Liver (tissue), 3 donors: ENCODE measurements around the gene SMPD2.

Source experiments
- ATF3 ChIP-seq: IDR thresholded peaks from 2 replicates; pipeline ENCODE4 v1.6.1; 2016; ENCODE audit warnings: antibody characterized with exemption
- CTCF ChIP-seq: fragments of 150-350 bp; IDR thresholded peaks from 2 replicates; pipeline ENCODE4 v1.5.1; 2017; ENCODE audit warnings: improper control_type of control experiment, low read depth, low read length; ENCODE audit not compliant: missing input control
- GABPA ChIP-seq, 2 donors: IDR thresholded peaks in 1 of 2; conservative IDR thresholded peaks in 1 of 2; 2 replicates each; pipeline ENCODE4 v1.6.1; 2016; ENCODE audit warnings: antibody characterized with exemption in 2 of 2, mild to moderate bottlenecking in 1 of 2, moderate library complexity in 1 of 2
- JUND ChIP-seq, 2 donors: IDR thresholded peaks; 2 replicates each; pipeline ENCODE4 v1.6.1; 2016; ENCODE audit warnings: antibody characterized with exemption in 2 of 2
- MAX ChIP-seq: IDR thresholded peaks from 2 replicates; pipeline ENCODE4 v1.6.1; 2016; ENCODE audit warnings: antibody characterized with exemption
- REST ChIP-seq: IDR thresholded peaks from 2 replicates; pipeline ENCODE4 v1.6.1; 2016; ENCODE audit warnings: antibody characterized with exemption, mild to moderate bottlenecking
- TAF1 ChIP-seq: conservative IDR thresholded peaks from 2 replicates; pipeline ENCODE4 v1.6.1; 2016; ENCODE audit warnings: antibody characterized with exemption, mild to moderate bottlenecking
- donor health status: healthy.
- donor health status: healthy.

- TF ChIP-seq CTCF (no peak), REST (no peak), TAF1 (no peak), MAX (no peak), JUND (IDR thresholded peaks at IDR 0.05) (no peak), GABPA (IDR thresholded peaks at IDR 0.05 in 1 of 2, conservative IDR thresholded peaks at IDR 0.05 in 1 of 2) (no peak), ATF3 (no peak)
Observed at GRCh38 chr6:109450801-109451200, 10.3 kb downstream of the SMPD2 start.
